GM19035 (cell line): ENCODE results near the gene AUNIP.

Experiments used
- ATAC-seq: cut with Tn5 transposase; IDR thresholded peaks from one replicate; pipeline ENCODE4 v1.9.1; 2021; ENCODE audit not compliant: unreplicated experiment

Gene AUNIP

GRCh38 chr1:25797939-25798338, 61.3 kb downstream of the AUNIP start:
- ATAC-seq = no peak

- ATAC-seq = no peak
These were observed 62.3 kb downstream of the AUNIP start for GRCh38 chr1:25796811-25797458.

DNA sequence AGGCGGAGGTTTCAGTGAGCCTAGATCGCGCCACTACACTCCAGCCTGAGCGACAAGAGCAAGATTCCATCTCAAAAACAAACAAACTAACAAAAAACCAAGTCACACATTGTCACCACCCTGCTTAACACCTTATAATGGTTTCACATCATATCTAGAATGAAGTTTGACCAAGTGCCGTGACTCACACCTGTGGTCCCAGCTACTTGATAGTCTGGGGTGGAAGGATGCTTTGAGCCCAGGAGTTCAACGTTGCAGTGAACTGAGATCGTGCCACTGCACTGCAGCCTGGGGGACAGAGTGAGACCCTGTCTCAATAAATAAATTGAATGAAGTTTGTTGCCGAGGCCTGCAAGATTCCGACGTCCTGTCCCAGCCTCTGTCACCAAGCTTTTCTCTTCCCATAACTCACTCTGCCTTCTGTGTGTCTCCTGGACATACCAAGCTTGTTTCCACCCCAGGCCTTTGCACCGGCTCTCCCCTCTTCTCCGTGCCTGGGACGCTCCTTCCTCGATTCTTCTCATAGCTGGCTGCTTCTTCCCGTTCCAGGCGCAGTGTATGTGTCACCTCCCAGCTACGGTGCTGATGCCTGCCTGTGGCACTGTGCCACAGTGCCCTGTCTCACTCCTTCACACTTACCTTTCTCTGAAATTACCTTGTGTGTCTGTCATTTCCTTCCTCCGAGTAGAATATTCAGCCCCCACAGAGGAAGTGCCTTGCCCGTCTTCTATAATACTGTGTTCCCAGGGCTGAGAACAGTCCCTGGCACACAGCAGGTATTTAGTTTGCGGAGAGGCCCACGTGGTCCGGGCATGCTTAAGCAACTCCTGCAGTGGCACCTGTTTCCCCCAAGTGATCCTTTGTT, 63.1 kb downstream of the AUNIP start:
- no peak for ATAC-seq

DNA sequence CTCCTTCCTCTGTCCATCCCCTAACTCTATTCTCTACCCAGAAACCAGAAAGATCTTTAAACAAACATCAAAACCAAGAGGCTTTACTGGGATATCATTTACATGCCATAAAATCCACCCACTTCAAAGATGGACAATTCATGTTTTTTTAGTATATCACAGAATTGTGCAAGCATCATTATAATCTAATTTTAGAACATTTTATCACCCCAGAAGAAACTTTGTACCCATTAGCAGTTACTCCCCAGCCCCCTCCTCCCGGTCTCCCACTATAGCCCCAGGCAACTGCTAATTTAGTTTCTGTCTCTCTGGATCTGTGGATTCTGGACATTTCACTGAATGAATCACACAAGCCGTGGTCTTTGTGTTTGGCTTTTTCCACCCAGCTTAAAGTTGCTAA, 64.0 kb downstream of the AUNIP start:
- no peak for ATAC-seq

- no peak for ATAC-seq
These were observed 64.9 kb downstream of the AUNIP start for GRCh38 chr1:25794325-25794724.

DNA sequence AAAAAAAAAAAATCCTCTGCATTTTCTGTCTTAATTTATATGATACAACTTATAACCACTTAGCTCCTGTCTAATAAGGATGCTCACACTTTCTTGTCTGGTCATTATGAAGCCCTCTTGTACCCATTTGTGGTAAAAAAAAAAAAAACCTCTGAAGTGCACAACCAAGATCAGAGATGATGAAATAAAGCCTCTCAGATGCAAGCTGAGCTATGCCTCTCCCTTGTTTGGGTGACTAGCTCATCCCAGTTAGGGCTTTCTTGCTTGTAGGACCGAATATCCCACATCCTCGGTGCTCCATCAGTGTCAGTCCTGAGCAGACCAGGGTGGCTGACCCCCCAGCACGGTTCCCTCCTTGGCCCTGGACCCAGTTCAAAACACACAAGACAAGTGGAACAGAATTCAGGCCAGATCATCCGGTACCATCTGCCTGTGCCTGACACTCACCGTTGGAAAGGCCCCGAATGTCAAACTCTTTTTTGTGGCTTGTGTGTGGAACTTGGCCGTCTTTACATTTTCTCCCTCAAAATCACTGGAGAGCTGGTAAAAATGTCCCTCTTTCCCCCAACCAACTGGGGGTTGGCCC, 65.6 kb downstream of the AUNIP start:
- ATAC-seq = no peak

GRCh38 chr1:25792115-25792514, 67.1 kb downstream of the AUNIP start:
- no peak for ATAC-seq

GRCh38 chr1:25790472-25790871, 68.8 kb downstream of the AUNIP start:
- ATAC-seq = no peak

DNA sequence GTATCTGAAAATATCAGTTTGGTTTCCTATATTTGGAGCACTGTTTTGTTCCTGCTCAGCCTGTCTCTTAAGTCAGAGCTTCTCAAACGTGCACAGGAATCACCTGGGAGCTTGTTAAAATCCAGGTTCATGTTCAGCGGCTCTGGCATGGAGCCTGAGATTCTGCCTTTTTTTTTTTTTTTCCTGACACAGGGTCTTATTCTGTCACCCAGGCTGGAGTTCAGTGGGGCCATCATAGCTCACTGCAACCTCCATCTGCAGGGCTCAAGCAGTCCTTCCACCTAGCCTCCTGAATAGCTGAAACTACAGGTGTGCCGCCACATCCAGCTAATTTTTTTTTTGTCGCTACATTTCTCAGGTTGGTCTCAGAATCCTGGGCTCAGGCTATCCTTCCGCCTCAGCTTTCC, 71.5 kb downstream of the AUNIP start:
- no peak for ATAC-seq

- no peak for ATAC-seq
These were observed 72.1 kb downstream of the AUNIP start for GRCh38 chr1:25786887-25787759.

DNA sequence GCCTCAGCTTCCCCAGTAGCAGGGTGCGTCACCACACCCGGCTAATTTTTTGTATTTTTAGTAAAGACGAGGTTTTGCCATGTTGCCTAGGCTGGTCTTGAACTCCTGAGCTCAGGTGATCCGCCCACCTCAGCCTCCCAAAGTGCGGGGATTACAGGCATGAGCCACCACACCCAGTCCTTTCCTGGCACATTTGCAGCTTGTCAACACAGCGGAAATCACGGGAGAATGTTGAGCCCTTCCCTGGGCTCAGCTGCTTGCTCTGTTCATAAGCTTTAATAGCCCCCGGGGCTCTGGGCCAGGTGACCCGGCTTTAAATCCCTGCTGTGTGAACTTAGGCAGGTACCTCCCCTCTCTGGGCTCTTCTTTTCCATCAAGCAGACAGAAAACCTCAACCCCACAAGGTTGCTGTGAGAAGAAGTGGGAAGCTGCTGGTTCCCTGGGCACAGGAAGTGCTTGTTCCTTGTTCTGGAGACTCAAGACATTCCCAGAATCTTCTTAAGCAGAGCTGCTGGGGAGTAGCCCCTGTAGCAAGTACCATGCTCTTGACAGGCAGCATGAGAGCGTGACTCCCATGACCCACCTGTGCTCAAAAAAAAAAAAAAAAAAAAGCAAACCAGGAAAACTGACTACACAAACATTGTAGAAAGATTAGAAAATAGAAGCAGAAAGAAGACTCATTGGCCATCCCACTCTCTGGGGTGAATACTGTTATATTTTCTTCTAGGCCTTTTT, 73.8 kb downstream of the AUNIP start:
- ATAC-seq = no peak

DNA sequence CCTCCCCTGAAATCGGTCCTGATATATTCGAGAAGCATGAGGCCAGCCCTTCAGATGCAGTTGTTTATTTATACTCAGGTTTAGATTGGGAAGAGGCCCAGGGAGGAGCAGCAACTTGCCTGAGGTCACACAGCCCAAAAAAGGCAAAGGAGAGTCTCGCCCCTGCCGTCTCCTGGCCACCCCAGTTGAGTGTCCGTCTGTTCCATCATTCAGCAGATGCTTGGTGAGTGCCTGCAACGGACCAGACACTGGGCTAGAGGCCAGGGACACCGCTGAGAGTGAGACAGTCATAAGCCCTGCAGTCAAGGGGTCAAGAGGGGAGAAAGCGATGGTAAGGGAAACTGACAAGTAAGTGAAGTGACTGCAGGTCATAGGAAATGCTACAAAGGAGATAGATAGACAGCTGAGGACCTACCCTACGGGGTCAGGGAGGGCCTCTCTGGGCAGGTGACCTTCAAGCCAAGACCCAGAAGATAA, 74.6 kb downstream of the AUNIP start:
- no peak for ATAC-seq
